Neural cell (in vitro differentiated cells): ENCODE results near the gene RPL19. TPM values are rescaled to one million over a fixed set of nuclear protein-coding genes. Genes with fewer than 3 reads are reported as not detected.

Experiments used
- H2AFZ ChIP-seq: fragments of 200-600, 300-800 bp; sonication (generic), shearing (Covaris generic); 2 replicates; pipeline ENCODE4 v1.6.0; 2014; ENCODE audit warnings: low read depth, mild to moderate bottlenecking, antibody characterized with exemption, low read length, moderate library complexity
- H3F3A ChIP-seq: fragments of 200-600 bp; shearing (Covaris generic); 2 replicates; pipeline ENCODE4 v1.6.1; 2016; ENCODE audit warnings: mild to moderate bottlenecking, moderate library complexity, mixed read lengths, antibody characterized with exemption, low read length; ENCODE audit not compliant: insufficient read depth, poor library complexity, severe bottlenecking
- H3K27ac ChIP-seq: fragments of 200-600, 300-800 bp; sonication (generic), shearing (Covaris generic); 2 replicates; pipeline ENCODE4 v1.5.1; 2014; ENCODE audit warnings: mild to moderate bottlenecking, low read length, moderate library complexity
- H3K27me3 ChIP-seq: fragments of 300-800, 200-600 bp; sonication (generic), shearing (Covaris generic); 2 replicates; pipeline ENCODE4 v1.6.0; 2014; ENCODE audit warnings: mild to moderate bottlenecking, low read depth, low read length, moderate library complexity; ENCODE audit not compliant: insufficient read depth
- H3K36me3 ChIP-seq: fragments of 300-800, 200-600 bp; sonication (generic), shearing (Covaris generic); 2 replicates; pipeline ENCODE4 v1.5.1; 2014; ENCODE audit warnings: mild to moderate bottlenecking, antibody characterized with exemption, low read length, moderate library complexity; ENCODE audit not compliant: insufficient read depth
- H3K4me2 ChIP-seq: fragments of 300-800, 200-600 bp; sonication (generic), shearing (Covaris generic); 2 replicates; pipeline ENCODE4 v1.6.0; 2014; ENCODE audit warnings: mild to moderate bottlenecking, low read length
- H3K4me3 ChIP-seq: fragments of 300-800, 200-600 bp; sonication (generic), shearing (Covaris generic); 2 replicates; pipeline ENCODE4 v1.5.1; 2014; ENCODE audit warnings: mild to moderate bottlenecking, low read length, moderate library complexity
- H3K79me2 ChIP-seq: fragments of 200-600 bp; shearing (Covaris generic); replicated peaks from 2 replicates; pipeline ENCODE4 v1.6.0; 2014; ENCODE audit warnings: mild to moderate bottlenecking, low read length, moderate library complexity; ENCODE audit not compliant: insufficient read depth
- H3K9ac ChIP-seq: fragments of 300-800, 200-600 bp; sonication (generic), shearing (Covaris generic); 2 replicates; pipeline ENCODE4 v1.6.1; 2016; ENCODE audit warnings: mild to moderate bottlenecking, low read length, mixed read lengths
- H3K9me2 ChIP-seq: fragments of 200-600 bp; shearing (Covaris generic); 2 replicates; pipeline ENCODE4 v1.6.1; 2016; ENCODE audit warnings: mild to moderate bottlenecking, low read length, mixed read lengths; ENCODE audit not compliant: insufficient read depth
- H3K9me3 ChIP-seq: fragments of 200-600, 300-800 bp; sonication (generic), shearing (Covaris generic); 2 replicates; pipeline ENCODE4 v1.6.1; 2016; ENCODE audit warnings: mild to moderate bottlenecking, mixed run types, low read length, moderate library complexity, mixed read lengths
- H4K20me1 ChIP-seq: fragments of 200-600 bp; shearing (Covaris generic); 2 replicates; pipeline ENCODE4 v1.6.1; 2016; ENCODE audit warnings: mild to moderate bottlenecking, mixed run types; ENCODE audit not compliant: insufficient read depth
- CTCF ChIP-seq: fragments of 450-650 bp; IDR thresholded peaks from 2 replicates; pipeline ENCODE4 v1.5.1; 2014; ENCODE audit warnings: antibody characterized with exemption, mild to moderate bottlenecking, moderate library complexity; ENCODE audit not compliant: poor library complexity, severe bottlenecking
- EP300 ChIP-seq: fragments of 450-650 bp; conservative IDR thresholded peaks from 2 replicates; pipeline ENCODE4 v1.6.1; 2014; ENCODE audit warnings: antibody characterized with exemption, mild to moderate bottlenecking, moderate library complexity; ENCODE audit not compliant: poor library complexity, severe bottlenecking
- EZH2 ChIP-seq: fragments of 200-600, 300-800 bp; shearing (Covaris generic), sonication (generic); IDR thresholded peaks from 2 replicates; pipeline ENCODE4 v1.6.1; 2014; ENCODE audit warnings: antibody characterized with exemption, low read length, borderline replicate concordance, mild to moderate bottlenecking; ENCODE audit not compliant: insufficient read depth, poor library complexity, severe bottlenecking
- MXI1 ChIP-seq: fragments of 450-650 bp; conservative IDR thresholded peaks from 2 replicates; pipeline ENCODE4 v1.6.1; 2014; ENCODE audit warnings: antibody characterized with exemption, mild to moderate bottlenecking; ENCODE audit not compliant: poor library complexity, severe bottlenecking
- POLR2AphosphoS5 ChIP-seq: IDR thresholded peaks from 2 replicates; pipeline ENCODE4 v1.6.1; 2012
- RAD21 ChIP-seq: fragments of 450-650 bp; conservative IDR thresholded peaks from 2 replicates; pipeline ENCODE4 v1.6.1; 2014; ENCODE audit warnings: antibody characterized with exemption, mild to moderate bottlenecking, moderate library complexity
- REST ChIP-seq: IDR thresholded peaks from 2 replicates; pipeline ENCODE4 v1.6.1; 2012; ENCODE audit warnings: borderline replicate concordance
- SMC3 ChIP-seq: fragments of 450-650 bp; conservative IDR thresholded peaks from 2 replicates; pipeline ENCODE4 v1.6.1; 2014; ENCODE audit warnings: antibody characterized with exemption, mild to moderate bottlenecking, moderate library complexity; ENCODE audit not compliant: poor library complexity
- TAF1 ChIP-seq: IDR thresholded peaks from 2 replicates; pipeline ENCODE4 v1.6.1; 2012; ENCODE audit warnings: low read depth
- polyA plus RNA-seq: library from polyadenylated mRNA; depleted of rRNA; stranded (reverse); fragments of >200 nt; gene quantifications from 2 replicates; pipeline ENCODE4 v1.2.3, GENCODE V29; 2014

The RPL19 gene
- polyA plus RNA-seq, 1 donor from 2014 or later, result 1,623 TPM

GRCh38 chr17:39222866-39223834 lies 23.1 kb downstream of the RPL19 start:
- Histone ChIP-seq H3K9ac (no peak overlapping the region), H3K27ac (no peak overlapping the region), H3K36me3 (no peaks in the 10 kb centered on the region), H3K4me2 (no peak overlapping the region), H3K9me3 (no peaks in the 10 kb centered on the region), H3K27me3 (peaks cover 40% of the 10 kb centered on the region), H4K20me1 (no peaks in the 10 kb centered on the region), H3K9me2 (no peaks in the 10 kb centered on the region), H3F3A (no peaks in the 10 kb centered on the region), H3K4me3 (no peak overlapping the region), H2AFZ (no peak overlapping the region), H3K79me2 (no peaks in the 10 kb centered on the region)
- TF ChIP-seq POLR2AphosphoS5, result no peak
- TF ChIP-seq TAF1, result no peak
- no peak for TF ChIP-seq EP300
- no peak for TF ChIP-seq REST
- no peak for TF ChIP-seq MXI1
- no peak for TF ChIP-seq CTCF
- TF ChIP-seq EZH2, result no peak
- no peak for TF ChIP-seq RAD21
- TF ChIP-seq SMC3, result no peak

DNA sequence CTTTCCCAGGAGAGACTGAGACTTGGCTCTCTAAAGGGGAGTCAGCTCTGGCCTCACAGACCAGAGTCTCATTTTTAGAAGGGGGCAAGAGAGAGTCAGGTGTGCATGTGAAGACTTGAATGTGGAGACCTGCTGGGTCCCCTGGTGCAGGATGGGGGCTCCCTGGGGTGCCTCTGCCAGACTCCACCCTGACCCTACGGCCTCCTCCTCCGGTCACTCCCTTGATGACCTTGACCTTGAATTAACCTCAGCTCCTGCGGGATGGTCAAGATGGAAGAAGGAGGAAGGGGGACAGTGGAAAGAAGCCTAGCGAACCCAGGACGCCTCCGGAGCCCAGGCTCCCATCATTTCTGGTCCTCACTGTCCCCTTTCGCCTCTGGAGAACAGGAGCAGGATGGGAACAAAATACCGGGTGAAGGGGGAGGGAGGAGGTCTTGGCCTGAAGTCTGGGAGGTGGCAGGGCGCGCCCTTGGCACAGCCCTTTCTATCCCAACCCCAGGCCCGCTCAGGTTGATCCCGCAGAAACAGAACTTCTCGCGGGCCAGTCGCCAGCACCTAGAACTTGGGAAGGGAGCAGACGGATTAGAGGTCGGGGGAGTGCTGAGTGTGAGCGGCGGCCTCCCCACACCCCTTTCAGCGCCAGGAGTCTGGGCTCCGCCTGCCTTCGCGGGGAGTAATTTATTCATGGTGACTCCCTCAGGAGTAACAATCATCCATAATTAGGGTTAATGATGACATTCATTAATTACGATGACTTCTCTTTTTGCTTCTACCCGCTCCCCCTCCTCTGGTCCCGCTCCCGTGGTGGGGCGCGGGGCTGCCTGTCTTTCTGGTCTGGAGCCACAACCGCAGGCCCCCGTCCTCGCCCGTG lies 24.1 kb downstream of the RPL19 start:
- Histone ChIP-seq H3K27ac (no peak overlapping the region), H4K20me1 (no peaks in the 10 kb centered on the region), H3K27me3 (peaks cover 38% of the 10 kb centered on the region), H2AFZ (no peak overlapping the region), H3F3A (no peaks in the 10 kb centered on the region), H3K79me2 (no peaks in the 10 kb centered on the region), H3K9ac (no peak overlapping the region), H3K4me2 (no peak overlapping the region), H3K9me2 (no peaks in the 10 kb centered on the region), H3K36me3 (no peaks in the 10 kb centered on the region), H3K4me3 (peak overlapping the region; percentile 67), H3K9me3 (no peaks in the 10 kb centered on the region)
- TF ChIP-seq EZH2, result no peak
- no peak for TF ChIP-seq EP300
